HG03521 (cell line): Measurements from ENCODE around the gene SCN2A.

Experiments used
- ATAC-seq: cut with Tn5 transposase; IDR thresholded peaks from one replicate; pipeline ENCODE4 v1.9.1; 2021; ENCODE audit warnings: mild to moderate bottlenecking, moderate library complexity; ENCODE audit not compliant: unreplicated experiment

The SCN2A gene

DNA sequence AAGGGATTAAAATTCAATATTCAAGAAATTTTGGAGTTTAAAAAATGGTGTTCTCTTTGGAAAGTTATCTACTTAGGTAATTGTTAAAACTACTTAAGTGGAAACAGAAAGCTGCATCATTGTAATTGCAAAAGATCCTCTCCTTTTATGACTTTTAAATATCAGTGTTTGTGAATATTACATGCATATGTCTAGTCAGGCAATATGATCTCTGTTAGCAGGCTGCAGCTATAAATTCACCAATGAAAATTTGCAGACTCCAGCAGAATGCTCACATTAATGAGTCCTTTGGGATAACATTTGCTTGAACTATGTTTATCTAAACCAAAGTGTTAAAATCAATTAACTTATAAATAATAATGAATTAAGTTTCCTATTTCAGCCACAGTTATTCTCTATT is 171.1 kb downstream of the SCN2A start:
- ATAC-seq: no peak

DNA sequence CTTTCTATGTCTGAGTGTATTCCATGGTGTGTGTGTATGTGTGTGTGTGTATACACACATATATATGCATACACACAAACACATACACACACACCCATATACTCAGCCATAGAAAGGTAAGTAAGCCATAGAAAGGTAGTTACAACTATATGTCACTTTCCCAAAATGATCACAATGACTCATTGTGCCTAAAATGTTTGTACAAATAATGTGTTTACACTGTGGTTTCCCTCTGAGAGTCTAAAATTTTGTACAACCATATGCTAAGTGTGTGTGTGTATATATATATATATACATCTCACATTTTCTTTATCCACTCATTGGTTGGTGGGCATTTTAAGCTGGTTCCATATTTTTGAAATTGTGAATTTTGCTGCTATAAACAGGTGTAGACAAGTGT is 175.0 kb downstream of the SCN2A start:
- ATAC-seq: no peak

DNA sequence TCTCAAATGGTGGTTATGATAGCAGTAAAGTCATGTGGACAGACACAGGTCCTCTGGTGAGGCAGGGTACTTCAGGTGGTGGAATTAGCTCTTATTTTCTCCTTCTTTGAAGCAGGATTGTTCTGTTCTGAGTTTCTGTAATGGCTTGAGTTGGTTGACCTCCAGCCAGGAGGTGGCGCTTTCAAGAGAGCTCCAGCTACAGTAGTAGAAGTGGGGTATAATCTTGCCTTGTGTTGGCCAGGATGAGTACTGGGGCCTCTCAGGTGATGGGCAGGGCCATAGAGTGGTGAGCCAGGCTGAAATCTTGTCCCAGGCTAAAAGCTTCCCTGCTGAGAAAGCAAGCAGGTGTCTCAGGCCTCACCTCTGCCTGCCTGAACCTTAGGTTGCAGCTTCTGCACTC is 177.8 kb downstream of the SCN2A start:
- ATAC-seq: no peak

- ATAC-seq: no peak
These were observed 181.0 kb downstream of the SCN2A start for GRCh38 chr2:165420231-165420630.

- no peak for ATAC-seq
These were observed 183.9 kb downstream of the SCN2A start for GRCh38 chr2:165423081-165423480.

DNA sequence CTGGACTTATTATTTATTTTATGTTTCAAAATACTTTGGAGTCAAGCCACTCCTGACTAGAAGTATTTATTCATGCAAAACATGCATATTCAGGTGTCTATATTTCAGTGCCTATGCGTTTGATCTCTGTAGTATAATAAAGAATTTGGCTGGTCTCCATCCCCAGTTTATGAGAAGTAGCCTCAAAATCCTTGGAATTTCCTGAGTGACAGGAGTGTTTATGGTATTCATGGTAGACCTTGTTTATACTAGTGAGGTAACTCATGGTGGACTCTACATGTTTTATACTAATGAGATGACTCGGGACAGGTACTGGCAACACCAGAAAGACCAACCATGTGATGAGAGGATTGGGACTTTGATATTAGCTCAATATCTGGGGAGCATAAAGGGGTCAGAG is 186.3 kb downstream of the SCN2A start:
- ATAC-seq: no peak

DNA sequence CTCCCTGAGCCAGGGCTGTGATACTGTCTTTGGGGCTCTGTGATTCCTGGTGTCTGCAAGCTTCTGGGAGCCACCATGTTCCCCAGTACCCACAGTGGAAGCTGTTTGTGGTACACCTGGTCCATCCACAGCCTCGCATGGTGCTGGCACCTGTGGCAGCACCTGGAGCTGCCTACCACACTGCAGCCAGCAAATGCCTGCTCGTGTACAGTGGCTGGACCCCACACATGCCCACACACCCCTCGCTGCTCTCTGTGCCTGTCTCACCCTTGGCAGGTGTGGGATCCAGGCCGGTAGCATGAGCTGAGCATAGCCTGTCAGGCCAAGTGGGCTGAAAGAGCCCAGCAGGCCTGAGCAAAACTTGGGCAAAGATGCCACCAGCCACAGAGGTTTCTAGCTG is 188.5 kb downstream of the SCN2A start:
- no peak for ATAC-seq

GRCh38 chr2:165428926-165429325 is 189.7 kb downstream of the SCN2A start:
- no peak for ATAC-seq

- no peak for ATAC-seq
These were observed 191.8 kb downstream of the SCN2A start for GRCh38 chr2:165431014-165431413.

- no peak for ATAC-seq
These were observed 193.2 kb downstream of the SCN2A start for GRCh38 chr2:165432234-165432966.

DNA sequence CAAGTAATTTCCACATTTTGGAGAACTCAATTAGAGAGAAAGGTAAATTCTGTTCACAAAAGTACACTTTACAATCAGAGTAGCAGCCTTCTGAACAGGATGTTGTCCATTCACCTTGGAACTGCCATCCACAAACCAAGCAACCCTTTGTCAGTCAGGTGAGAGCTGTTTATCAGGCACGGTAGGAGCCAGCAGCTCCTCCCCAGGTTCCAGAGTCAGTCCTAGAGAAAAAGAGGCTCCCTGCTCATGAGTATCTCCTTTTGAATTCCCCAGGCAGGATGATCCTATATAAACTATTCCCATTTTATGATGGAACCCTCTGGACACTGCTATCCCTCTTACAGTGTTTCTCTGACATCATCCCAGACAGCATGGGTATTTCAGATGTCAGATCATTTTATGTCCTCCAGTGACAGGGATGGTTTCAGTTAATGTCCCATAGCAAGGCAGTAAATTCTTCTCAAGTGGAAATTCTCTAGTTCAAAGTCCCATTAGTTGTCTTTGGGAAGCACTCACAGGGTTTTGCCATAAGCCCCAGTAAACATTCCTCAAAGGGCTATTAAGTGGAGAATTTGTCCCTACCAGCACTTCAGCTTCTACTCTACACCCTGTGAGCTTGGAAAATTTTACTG is 195.8 kb downstream of the SCN2A start:
- no peak for ATAC-seq

DNA sequence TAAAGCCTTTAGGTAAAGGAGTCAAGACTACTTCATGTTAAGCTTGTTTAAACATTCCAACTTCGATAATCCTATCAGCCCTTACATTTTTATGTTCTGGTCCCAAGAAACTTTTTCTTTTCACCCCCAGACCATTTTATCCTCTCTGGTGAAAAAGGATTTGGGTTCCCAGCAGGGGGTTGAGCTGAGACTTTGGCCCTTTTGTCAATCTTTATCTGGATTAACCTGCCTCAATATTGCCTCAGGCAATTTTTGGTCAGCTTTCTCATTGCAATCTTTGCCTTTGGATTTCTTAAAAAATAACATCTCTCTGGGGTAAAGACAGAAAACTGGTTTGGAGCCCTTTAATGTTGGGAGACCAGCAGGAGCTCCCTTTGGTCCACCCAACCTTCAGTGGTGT is 196.4 kb downstream of the SCN2A start:
- no peak for ATAC-seq

GRCh38 chr2:165436559-165436958 is 197.3 kb downstream of the SCN2A start:
- no peak for ATAC-seq

- no peak for ATAC-seq
These were observed 201.2 kb downstream of the SCN2A start for GRCh38 chr2:165440367-165440766.
